ACHN (cell line): Measurements from ENCODE around the gene FUT7.

ENCODE experiments used
- DNase-seq: peaks from one replicate; pipeline ENCODE4 v3.0.0-alpha.2; 2015
- in situ Hi-C: cut with HindIII; loops from 2 replicates; pipeline ENCODE4 v1.10.0; 2017; ENCODE audit warnings: low sequenced_read_pairs, low pct_ligation_motif_present, low pct_unique_long_range_greater_than_20kb

FUT7 gene

DNA sequence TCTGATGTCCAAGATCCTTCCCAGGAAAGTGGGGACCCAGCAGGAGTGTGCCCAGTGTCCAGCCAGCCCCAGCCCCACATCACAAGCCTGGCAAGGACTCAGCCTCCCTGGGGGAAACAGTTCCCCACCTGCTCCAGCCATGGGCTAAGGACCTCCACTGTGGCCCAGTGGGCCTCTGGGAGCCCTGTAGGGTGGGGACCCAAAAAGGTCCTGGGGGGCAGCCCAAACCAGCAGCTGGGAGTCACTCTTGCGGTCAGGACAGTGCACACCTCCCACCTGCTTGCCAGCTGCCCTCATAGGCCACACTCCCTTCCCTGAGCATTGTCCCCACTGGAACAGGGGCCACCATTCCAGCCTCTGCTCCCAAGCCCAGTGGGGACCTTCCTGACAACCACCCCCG, 5.5 kb downstream of the FUT7 start:
- in situ Hi-C loops = no loop called here
- DNase-seq = no peak

GRCh38 chr9:137025517-137025966, 6.3 kb downstream of the FUT7 start:
- DNase-seq = no peak
- in situ Hi-C loops = no loop called here

DNA sequence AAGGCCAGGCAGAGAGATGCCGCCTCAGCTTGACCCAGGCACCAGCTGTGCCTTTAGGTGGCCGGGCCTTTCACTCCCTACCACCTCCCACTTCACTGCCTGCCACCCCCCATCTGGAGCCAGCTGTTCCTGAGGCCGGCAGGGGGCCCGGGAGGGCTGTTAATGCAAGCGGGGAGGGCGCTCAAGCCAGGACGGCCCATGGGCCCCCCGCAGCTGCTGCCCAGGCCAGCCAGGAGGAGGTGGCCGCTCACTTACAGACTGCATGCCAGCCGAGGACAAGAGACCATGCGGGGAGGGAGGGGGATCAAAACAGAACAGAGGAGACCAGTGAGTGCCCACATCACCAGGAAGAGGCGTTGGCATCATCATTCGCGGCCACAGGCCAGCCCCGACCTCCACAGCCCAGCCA, 8.3 kb downstream of the FUT7 start:
- no peak for DNase-seq
- in situ Hi-C loops = no loop called here

- in situ Hi-C loops = no loop called here
- no peak for DNase-seq
Observed at GRCh38 chr9:137023157-137023556, 8.7 kb downstream of the FUT7 start.

DNA sequence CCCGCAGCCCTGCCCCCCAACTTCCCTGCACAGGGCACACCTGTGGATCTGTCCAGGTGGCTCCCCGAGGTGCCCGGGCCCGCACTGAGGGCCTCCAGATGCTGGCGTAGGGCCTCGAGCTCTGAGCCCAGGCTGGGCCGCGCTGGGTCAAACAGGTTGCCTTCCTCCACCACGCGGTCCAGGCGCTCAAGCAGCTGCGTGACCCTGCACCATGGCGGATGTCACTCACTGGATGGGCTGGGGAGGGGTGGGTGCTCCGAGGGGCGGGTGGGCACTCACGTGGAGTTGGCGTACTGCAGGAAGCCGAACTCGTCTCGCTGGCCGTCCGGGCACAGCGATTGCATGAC, 9.3 kb downstream of the FUT7 start:
- no peak for DNase-seq
- in situ Hi-C loops = no loop called here

DNA sequence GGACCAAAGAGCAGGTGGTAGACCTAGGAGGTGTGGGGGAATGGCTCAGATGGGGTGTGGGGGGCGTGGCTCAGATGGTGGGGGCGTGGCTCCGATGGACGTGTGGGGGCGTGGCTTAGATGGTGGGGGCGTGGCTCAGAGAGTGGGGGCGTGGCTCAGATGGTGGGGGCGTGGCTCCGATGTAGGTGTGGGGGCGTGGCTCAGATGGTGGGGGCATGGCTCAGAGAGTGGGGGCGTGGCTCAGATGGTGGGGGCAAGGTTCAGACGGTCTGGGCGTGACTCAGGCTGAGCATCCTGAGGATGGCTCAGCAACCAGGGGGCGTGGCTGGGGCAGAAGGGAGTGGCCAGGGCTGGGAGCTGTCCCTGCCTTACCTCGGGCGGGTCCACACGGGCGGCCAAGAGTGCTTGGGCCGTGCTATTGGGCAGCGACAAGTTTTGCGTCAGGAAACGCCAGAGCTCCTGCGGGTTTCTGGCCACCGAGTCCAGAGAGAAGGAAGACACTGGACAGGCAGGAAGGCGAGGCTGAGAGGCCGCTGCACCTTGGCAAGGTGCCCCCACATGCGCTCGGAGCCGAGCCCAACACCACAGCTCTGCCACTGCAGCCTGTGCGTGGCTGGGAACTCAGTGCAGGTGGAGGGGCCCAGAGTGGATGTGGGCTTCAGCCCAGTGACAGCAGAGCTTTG, 9.8 kb downstream of the FUT7 start:
- peak; percentile 64 for DNase-seq
- in situ Hi-C loops = no loop called here

- in situ Hi-C loops = no loop called here
- no peak for DNase-seq
Observed at GRCh38 chr9:137021568-137021978, 10.3 kb downstream of the FUT7 start.

GRCh38 chr9:137020771-137021567, 10.9 kb downstream of the FUT7 start:
- DNase-seq = no peak
- in situ Hi-C loops = no loop called here

- in situ Hi-C loops = no loop called here
- DNase-seq = no peak
Observed at GRCh38 chr9:137019891-137020683, 11.8 kb downstream of the FUT7 start.

GRCh38 chr9:137018761-137019559, 12.9 kb downstream of the FUT7 start:
- in situ Hi-C loops = no loop called here
- no peak for DNase-seq

DNA sequence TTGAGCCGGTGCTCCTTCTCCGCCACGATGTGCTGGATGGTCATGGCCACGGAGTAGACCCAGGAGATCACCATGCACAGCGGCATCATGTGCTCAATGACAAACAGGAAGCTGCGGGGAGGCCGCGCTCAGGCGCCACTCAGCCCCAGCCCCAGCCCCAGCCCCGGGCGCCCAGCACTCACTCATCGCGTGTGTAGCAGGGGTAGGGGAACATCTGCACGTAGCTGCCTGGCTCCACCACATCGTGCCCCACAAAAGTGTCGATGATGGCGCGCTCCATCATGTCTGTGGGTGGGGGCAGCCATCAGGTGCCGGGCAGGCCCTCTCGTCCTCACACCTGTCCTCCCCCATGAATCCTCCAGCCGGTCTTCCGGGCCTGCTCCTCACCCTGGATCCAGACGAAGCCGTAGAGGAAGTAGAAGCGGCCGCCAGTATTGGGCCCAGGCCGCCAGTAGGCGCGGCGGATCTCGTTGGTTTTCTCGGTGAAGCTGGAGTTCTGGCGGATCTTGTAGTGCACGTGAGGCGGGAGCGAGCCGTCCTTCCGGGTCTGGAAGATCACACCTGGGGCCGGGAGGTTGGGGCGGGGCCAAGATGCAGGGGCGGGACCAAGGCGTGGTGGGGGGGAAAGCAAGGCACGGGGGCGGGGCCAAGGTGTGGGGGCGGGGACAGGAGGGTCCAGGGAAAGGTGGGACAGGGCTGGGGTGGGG, 13.9 kb downstream of the FUT7 start:
- in situ Hi-C loops = no loop called here
- no peak for DNase-seq

DNA sequence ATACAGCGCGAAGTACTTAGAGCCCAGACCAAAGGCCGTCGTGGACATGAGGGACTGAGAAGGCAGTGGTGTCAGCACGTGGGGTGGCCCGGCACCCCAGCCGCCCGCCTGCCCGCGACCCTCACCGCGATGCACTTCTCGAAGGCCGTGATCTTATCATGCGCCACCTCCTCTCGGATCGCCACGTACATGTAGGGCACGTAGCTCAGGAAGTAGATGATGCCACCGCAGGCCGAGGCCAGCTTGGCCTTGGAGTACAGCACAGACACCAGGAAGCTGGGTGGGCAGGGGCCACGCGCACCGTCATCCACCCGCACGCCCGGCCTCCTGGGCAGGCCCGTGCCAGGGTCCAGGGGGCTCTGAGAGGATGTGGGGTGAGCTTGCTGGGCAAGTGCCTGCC, 14.8 kb downstream of the FUT7 start:
- in situ Hi-C loops = no loop called here
- DNase-seq = no peak

DNA sequence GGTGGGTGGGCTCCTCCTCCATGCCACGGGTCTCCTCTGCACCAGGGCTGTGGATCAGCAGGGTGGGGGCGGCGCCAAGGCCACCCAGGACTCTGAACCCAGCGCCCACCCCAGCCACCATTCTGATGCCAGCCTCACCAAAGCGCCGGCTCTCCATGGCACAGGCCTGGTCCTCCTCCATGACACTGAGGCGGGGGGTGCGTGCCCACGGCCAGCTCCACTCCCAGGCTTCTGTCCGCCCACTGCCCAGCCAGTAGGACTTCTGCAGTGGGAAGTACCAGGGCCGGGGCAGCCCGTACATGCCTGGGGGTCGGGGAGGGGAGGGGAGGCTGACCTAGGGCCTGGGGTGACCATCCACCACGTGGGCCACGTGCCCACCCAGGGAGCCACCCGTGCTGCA, 15.5 kb downstream of the FUT7 start:
- in situ Hi-C loops = no loop called here
- no peak for DNase-seq

GRCh38 chr9:137015976-137016375, 15.9 kb downstream of the FUT7 start:
- in situ Hi-C loops = no loop called here
- DNase-seq = no peak

DNA sequence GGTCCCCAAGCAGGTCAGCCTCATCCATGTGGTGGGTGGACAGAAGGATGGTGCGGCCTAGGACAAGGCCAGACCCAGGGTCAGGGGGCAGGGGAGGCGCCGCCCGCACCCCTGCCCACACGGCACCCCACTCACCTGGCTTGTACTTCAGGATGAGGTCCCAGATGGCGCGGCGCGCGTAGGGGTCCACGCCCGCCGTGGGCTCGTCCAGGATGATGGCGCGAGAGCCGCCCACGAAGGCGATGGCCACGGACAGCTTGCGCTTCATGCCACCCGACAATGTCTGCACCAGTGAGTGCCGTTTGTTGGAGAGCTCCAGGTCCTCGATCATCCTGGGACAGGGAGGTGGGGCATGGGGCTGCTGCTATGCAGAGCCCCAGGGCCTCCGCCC, 16.4 kb downstream of the FUT7 start:
- in situ Hi-C loops = no loop called here
- DNase-seq = no peak

- in situ Hi-C loops = no loop called here
- DNase-seq = no peak
Observed at GRCh38 chr9:137014776-137015539, 16.9 kb downstream of the FUT7 start.

GRCh38 chr9:137014166-137014565, 17.7 kb downstream of the FUT7 start:
- in situ Hi-C loops = no loop called here

GRCh38 chr9:137013571-137013940, 18.3 kb downstream of the FUT7 start:
- DNase-seq = no peak
- in situ Hi-C loops = no loop called here

More at GRCh38 chr9:137014166-137014565, 17.7 kb downstream of the FUT7 start:
- no peak for DNase-seq
